Measurements from ENCODE around the gene FMO4. TPM values are rescaled to one million over a fixed set of nuclear protein-coding genes. Genes with fewer than 3 reads are reported as not detected.

FMO4 gene
- total and polyA plus RNA-seq, 2 of the 13 experiments (the other 11 are each of a cell fraction or from before 2014, with no cell fraction given), result 0.07 to 0.29 TPM

DNA sequence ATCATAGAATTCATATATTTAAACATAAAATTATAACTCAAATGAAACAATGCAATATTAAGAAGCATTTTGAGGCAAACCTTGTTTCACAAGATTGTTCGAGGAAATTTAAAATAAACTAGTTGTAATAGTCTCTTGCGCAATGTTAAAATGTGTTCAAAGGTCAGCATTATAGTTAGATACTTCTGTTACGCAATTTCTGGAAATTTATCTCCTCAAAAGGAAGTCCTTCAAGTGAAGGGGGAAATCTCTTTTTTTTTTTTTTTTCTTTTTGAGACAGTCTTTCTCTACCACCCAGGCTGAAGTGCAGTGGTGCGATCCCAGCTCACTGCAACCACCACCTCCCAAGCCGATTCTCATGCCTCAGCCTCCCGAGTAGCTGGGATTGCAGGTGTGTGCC lies 52.1 kb downstream of the FMO4 start (continued):
- TF ChIP-seq, protein P1, sequence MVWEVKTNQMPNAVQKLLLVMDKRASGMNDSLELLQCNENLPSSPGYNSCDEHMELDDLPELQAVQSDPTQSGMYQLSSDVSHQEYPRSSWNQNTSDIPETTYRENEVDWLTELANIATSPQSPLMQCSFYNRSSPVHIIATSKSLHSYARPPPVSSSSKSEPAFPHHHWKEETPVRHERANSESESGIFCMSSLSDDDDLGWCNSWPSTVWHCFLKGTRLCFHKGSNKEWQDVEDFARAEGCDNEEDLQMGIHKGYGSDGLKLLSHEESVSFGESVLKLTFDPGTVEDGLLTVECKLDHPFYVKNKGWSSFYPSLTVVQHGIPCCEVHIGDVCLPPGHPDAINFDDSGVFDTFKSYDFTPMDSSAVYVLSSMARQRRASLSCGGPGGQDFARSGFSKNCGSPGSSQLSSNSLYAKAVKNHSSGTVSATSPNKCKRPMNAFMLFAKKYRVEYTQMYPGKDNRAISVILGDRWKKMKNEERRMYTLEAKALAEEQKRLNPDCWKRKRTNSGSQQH (CRISPR knock-in tag; IDR thresholded peaks at IDR 0.05; ENCODE audit: low read depth), result no peak
- TF ChIP-seq ZSCAN9 (CRISPR knock-in tag; IDR thresholded peaks at IDR 0.05; ENCODE audit: borderline replicate concordance), result no peak

DNA sequence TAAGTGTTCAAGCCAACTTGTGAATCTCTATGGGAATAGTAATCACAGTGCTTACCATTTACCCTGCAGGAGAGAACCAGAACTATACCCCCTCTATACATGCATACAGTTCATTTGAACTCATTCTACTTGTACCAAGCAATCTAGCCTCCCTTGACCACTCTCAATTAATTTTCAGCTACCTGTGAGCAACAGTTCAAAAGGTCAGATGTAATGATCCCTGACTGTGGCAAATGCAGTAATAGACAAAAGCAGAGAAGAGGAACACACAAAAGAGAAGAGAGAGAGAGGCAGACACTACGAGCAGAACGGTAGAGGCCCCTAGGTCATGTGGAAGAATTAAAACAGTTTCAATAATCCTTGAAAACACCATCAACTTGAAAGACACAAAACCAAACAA lies 52.8 kb downstream of the FMO4 start:
- intact Hi-C loops (cut with micrococcal nuclease; ENCODE audit: unreplicated experiment) (no loop called here), in situ Hi-C loops (cut with HindIII; ENCODE audit: extremely low pct_ligation_motif_present, low pct_unique_long_range_greater_than_20kb) (no loop called here)
- BruUV-seq (replicated peaks), result no TSS peak
- CTCF ChIA-PET (ENCODE audit: low intra/inter-chr PET ratio, low total read pairs), result no interaction called here
- Histone ChIP-seq H3K27me3 (ENCODE audit: control insufficient read depth in 1 of 2, insufficient read depth in 2 of 2, low read length in 2 of 2) (no peaks in the 10 kb centered on the region), H3K9me3 (ENCODE audit: low read length) (no peaks in the 10 kb centered on the region), H3K4me1 (ENCODE audit: insufficient read depth, low read length) (no peaks in the 10 kb centered on the region), H3K4me3 (replicated peaks in 1 of 3; ENCODE audit: insufficient read depth in 1 of 3, low read depth in 2 of 3, low read length in 3 of 3) (no peak overlapping the region), H3K9ac (ENCODE audit: insufficient read depth, low read depth, low read length) (no peak overlapping the region), H3K4me2 (ENCODE audit: low read depth, low read length) (no peak overlapping the region), H3K27ac (ENCODE audit: extremely low read length, insufficient read depth, low read length) (no peak overlapping the region), H2AFZ (ENCODE audit: low read length) (no peak overlapping the region), H3K79me2 (ENCODE audit: insufficient read depth, low read length) (no peaks in the 10 kb centered on the region), H4K20me1 (ENCODE audit: insufficient read depth, low read length) (no peaks in the 10 kb centered on the region), H3K36me3 (replicated peaks in 1 of 2; ENCODE audit: control insufficient read depth in 1 of 2, insufficient read depth in 2 of 2, low read length in 2 of 2) (no peaks in the 10 kb centered on the region)
- DNase-seq (ENCODE audit: low spot score), result no peak
- 30% methylated on average over 2 of the region's 2 CpGs for WGBS (ENCODE audit: low lambda C conversion rate)
- POLR2A ChIA-PET, result no interaction called here
- ATAC-seq, result no peak
- no peak for FAIRE-seq
- TF ChIP-seq ZNF235 (CRISPR knock-in tag; IDR thresholded peaks at IDR 0.05; ENCODE audit: borderline replicate concordance) (no peak), BORCS8-MEF2B (CRISPR knock-in tag; IDR thresholded peaks at IDR 0.05) (no peak), MIXL1 (CRISPR knock-in tag; IDR thresholded peaks at IDR 0.05) (no peak), DMAP1 (CRISPR knock-in tag; IDR thresholded peaks at IDR 0.05) (no peak)
- TF ChIP-seq, protein P2, sequence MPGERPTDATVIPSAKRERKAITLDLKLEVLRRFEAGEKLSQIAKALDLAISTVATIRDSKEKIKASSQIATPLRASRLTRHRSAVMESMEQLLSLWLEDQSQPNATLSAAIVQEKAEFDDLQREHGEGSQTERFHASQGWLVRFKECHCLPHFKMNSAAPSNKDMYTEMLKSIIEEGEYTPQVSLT (CRISPR knock-in tag; IDR thresholded peaks at IDR 0.05; ENCODE audit: borderline replicate concordance, low read depth), result no peak
- TF ChIP-seq, protein P3, sequence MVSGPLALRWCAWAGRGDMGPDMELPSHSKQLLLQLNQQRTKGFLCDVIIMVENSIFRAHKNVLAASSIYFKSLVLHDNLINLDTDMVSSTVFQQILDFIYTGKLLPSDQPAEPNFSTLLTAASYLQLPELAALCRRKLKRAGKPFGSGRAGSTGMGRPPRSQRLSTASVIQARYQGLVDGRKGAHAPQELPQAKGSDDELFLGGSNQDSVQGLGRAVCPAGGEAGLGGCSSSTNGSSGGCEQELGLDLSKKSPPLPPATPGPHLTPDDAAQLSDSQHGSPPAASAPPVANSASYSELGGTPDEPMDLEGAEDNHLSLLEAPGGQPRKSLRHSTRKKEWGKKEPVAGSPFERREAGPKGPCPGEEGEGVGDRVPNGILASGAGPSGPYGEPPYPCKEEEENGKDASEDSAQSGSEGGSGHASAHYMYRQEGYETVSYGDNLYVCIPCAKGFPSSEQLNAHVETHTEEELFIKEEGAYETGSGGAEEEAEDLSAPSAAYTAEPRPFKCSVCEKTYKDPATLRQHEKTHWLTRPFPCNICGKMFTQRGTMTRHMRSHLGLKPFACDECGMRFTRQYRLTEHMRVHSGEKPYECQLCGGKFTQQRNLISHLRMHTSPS (CRISPR knock-in tag; IDR thresholded peaks at IDR 0.05; ENCODE audit: low read depth), result no peak
- TF ChIP-seq, protein P4, sequence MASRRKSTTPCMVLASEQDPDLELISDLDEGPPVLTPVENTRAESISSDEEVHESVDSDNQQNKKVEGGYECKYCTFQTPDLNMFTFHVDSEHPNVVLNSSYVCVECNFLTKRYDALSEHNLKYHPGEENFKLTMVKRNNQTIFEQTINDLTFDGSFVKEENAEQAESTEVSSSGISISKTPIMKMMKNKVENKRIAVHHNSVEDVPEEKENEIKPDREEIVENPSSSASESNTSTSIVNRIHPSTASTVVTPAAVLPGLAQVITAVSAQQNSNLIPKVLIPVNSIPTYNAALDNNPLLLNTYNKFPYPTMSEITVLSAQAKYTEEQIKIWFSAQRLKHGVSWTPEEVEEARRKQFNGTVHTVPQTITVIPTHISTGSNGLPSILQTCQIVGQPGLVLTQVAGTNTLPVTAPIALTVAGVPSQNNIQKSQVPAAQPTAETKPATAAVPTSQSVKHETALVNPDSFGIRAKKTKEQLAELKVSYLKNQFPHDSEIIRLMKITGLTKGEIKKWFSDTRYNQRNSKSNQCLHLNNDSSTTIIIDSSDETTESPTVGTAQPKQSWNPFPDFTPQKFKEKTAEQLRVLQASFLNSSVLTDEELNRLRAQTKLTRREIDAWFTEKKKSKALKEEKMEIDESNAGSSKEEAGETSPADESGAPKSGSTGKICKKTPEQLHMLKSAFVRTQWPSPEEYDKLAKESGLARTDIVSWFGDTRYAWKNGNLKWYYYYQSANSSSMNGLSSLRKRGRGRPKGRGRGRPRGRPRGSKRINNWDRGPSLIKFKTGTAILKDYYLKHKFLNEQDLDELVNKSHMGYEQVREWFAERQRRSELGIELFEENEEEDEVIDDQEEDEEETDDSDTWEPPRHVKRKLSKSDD (CRISPR knock-in tag; IDR thresholded peaks at IDR 0.05; ENCODE audit: low read depth), result no peak
- TF ChIP-seq, protein P5, sequence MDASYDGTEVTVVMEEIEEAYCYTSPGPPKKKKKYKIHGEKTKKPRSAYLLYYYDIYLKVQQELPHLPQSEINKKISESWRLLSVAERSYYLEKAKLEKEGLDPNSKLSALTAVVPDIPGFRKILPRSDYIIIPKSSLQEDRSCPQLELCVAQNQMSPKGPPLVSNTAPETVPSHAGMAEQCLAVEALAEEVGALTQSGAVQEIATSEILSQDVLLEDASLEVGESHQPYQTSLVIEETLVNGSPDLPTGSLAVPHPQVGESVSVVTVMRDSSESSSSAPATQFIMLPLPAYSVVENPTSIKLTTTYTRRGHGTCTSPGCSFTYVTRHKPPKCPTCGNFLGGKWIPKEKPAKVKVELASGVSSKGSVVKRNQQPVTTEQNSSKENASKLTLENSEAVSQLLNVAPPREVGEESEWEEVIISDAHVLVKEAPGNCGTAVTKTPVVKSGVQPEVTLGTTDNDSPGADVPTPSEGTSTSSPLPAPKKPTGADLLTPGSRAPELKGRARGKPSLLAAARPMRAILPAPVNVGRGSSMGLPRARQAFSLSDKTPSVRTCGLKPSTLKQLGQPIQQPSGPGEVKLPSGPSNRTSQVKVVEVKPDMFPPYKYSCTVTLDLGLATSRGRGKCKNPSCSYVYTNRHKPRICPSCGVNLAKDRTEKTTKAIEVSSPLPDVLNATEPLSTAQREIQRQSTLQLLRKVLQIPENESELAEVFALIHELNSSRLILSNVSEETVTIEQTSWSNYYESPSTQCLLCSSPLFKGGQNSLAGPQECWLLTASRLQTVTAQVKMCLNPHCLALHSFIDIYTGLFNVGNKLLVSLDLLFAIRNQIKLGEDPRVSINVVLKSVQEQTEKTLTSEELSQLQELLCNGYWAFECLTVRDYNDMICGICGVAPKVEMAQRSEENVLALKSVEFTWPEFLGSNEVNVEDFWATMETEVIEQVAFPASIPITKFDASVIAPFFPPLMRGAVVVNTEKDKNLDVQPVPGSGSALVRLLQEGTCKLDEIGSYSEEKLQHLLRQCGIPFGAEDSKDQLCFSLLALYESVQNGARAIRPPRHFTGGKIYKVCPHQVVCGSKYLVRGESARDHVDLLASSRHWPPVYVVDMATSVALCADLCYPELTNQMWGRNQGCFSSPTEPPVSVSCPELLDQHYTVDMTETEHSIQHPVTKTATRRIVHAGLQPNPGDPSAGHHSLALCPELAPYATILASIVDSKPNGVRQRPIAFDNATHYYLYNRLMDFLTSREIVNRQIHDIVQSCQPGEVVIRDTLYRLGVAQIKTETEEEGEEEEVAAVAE (CRISPR knock-in tag; IDR thresholded peaks at IDR 0.05; ENCODE audit: borderline replicate concordance), result no peak

Measured in HepG2 (cell line).